ENCODE measurements around the gene A1CF. TPM values are rescaled to one million over a fixed set of nuclear protein-coding genes. Genes with fewer than 3 reads are reported as not detected.

The A1CF gene
- total and polyA plus RNA-seq, 10 of the 15 experiments (the other 5 are each of a cell fraction or from before 2014, with no cell fraction given), result 0.10 TPM; not detected in 9

GRCh38 chr10:50855461-50855860 lies 30.0 kb downstream of the A1CF start:
- Histone ChIP-seq H3K27me3 (replicated peaks in 1 of 2; ENCODE audit: control insufficient read depth in 2 of 2, insufficient read depth in 2 of 2, low read length in 1 of 2) (no peaks in the 10 kb centered on the region; a peak in 1 of 4 replicates), H2AFZ (ENCODE audit: control insufficient read depth, low read depth, low read length) (no peak overlapping the region), H3K36me3 (ENCODE audit: control insufficient read depth in 2 of 2, insufficient read depth in 2 of 2, low read length in 1 of 2) (no peaks in the 10 kb centered on the region), H3K9ac (ENCODE audit: control insufficient read depth, insufficient read depth, low read length) (no peak overlapping the region), H3K4me1 (ENCODE audit: control insufficient read depth, insufficient read depth, low read length) (no peaks in the 10 kb centered on the region), H3K27ac (ENCODE audit: control insufficient read depth, insufficient read depth) (no peak overlapping the region), H3K4me3 (no peak overlapping the region), H4K20me1 (ENCODE audit: control insufficient read depth, insufficient read depth) (no peaks in the 10 kb centered on the region), H3K9me3 (replicated peaks; ENCODE audit: control insufficient read depth, insufficient read depth, low read length) (no peaks in the 10 kb centered on the region), H3K4me2 (ENCODE audit: control insufficient read depth, insufficient read depth) (no peak overlapping the region), H3K79me2 (ENCODE audit: control insufficient read depth, insufficient read depth, low read length) (no peaks in the 10 kb centered on the region)
- in situ Hi-C loops (cut with MboI), result no loop called here
- BruUV-seq (replicated peaks), result no TSS peak
- DNase-seq (ENCODE audit: low read depth, low spot score) (no peak), ATAC-seq (no peak), FAIRE-seq (no peak)
- RAD21 ChIA-PET (ENCODE audit: unreplicated experiment), result no interaction called here
- TF ChIP-seq E4F1 (IDR thresholded peaks at IDR 0.05; ENCODE audit: borderline replicate concordance, partially characterized antibody), result no peak
- TF ChIP-seq HDGF (IDR thresholded peaks at IDR 0.05), result no peak
- TF ChIP-seq NFIC (IDR thresholded peaks at IDR 0.05; ENCODE audit: low read depth, low read length), result no peak
- no peak for TF ChIP-seq YBX1 (IDR thresholded peaks at IDR 0.05)
- TF ChIP-seq EED (IDR thresholded peaks at IDR 0.05; ENCODE audit: low read depth), result no peak
- TF ChIP-seq RBBP5 (conservative IDR thresholded peaks at IDR 0.05), result no peak
- TF ChIP-seq RB1 (IDR thresholded peaks at IDR 0.05; ENCODE audit: borderline replicate concordance), result no peak
- TF ChIP-seq ZBTB40 (IDR thresholded peaks at IDR 0.05; ENCODE audit: borderline replicate concordance), result no peak
- no peak for TF ChIP-seq PAX5 (IDR thresholded peaks at IDR 0.05; ENCODE audit: borderline replicate concordance, low read depth, low read length)
- TF ChIP-seq FOS (IDR thresholded peaks at IDR 0.05; ENCODE audit: borderline replicate concordance, extremely low read depth, insufficient read length), result no peak
- no peak for TF ChIP-seq CREB1 (IDR thresholded peaks at IDR 0.05; ENCODE audit: low read depth)
- no peak for TF ChIP-seq POLR2A (IDR thresholded peaks at IDR 0.05; ENCODE audit: low read depth, low read length)
- TF ChIP-seq HSF1 (IDR thresholded peaks at IDR 0.05; ENCODE audit: low read depth, low read length), result no peak
- no peak for TF ChIP-seq POU2F2 (IDR thresholded peaks at IDR 0.05; ENCODE audit: borderline replicate concordance, low read depth, low read length)
- TF ChIP-seq ATF2 (IDR thresholded peaks at IDR 0.05; ENCODE audit: low read length), result no peak
- no peak for TF ChIP-seq ZSCAN29 (IDR thresholded peaks at IDR 0.05)
- TF ChIP-seq FOXM1 (IDR thresholded peaks at IDR 0.05; ENCODE audit: low read depth, low read length), result no peak
- POLR2A ChIA-PET, result no interaction called here
- SMC1A ChIA-PET (ENCODE audit: uncharacterized antibody, unreplicated experiment), result no interaction called here
- WGBS (ENCODE audit: insufficient coverage, insufficient replicate concordance, low lambda C conversion rate, missing lambda C conversion rate), result 0% methylated on average over 1 of the region's 1 CpG
- intact Hi-C loops (cut with micrococcal nuclease; ENCODE audit: unreplicated experiment), result no loop called here
- CTCF ChIA-PET, result no interaction called here

Measured in GM12878 (cell line).